Peyer's patch (tissue), 4 donors: Measurements from ENCODE around the gene LIPG. TPM values are rescaled to one million over a fixed set of nuclear protein-coding genes. Genes with fewer than 3 reads are reported as not detected.
"Not testable (repeated sequence)": the region's sequence is repeated elsewhere in the genome, so short reads cannot be mapped to it uniquely, and the experiment has no call there.

ENCODE experiments used
- DNase-seq, 3 donors: peaks; one replicate each; pipeline ENCODE4 v3.0.0-alpha.2; 2017 to 2019
- H3K27ac ChIP-seq, 4 donors: fragments of 200-600 bp; sonication (generic); one replicate each; pipeline ENCODE4 v1.5.1; 2016 to 2019
- H3K27me3 ChIP-seq, 2 donors: fragments of 200-600 bp; sonication (generic); one replicate each; pipeline ENCODE4 v1.5.1; 2019
- H3K36me3 ChIP-seq, 3 donors: fragments of 200-600 bp; sonication (generic); one replicate each; pipeline ENCODE4 v1.5.1; 2016 to 2019
- H3K4me1 ChIP-seq, 4 donors: fragments of 200-600 bp; sonication (generic); one replicate each; pipeline ENCODE4 v1.5.1; 2016 to 2019
- H3K4me3 ChIP-seq, 4 donors: fragments of 200-600 bp; sonication (generic); 1 replicate in 3 of 4; 2 replicates in 1 of 4; pipeline ENCODE4 v1.5.1; 2016 to 2019; ENCODE audit warnings: mild to moderate bottlenecking in 1 of 4
- H3K9me3 ChIP-seq, 4 donors: fragments of 200-600 bp; sonication (generic); one replicate each; pipeline ENCODE4 v1.5.1; 2016 to 2019; ENCODE audit warnings: mild to moderate bottlenecking in 1 of 4
- CTCF ChIP-seq, 6 experiments: fragments of 450-650 bp in 4 of 6; fragments of 200-600 bp in 2 of 6; sonication (generic) in 1 of 6; IDR thresholded peaks; one replicate each; pipeline ENCODE4 v1.5.1; 2017 to 2019; ENCODE audit warnings: antibody characterized with exemption in 6 of 6, mild to moderate bottlenecking in 3 of 6, moderate library complexity in 1 of 6
- POLR2A ChIP-seq, 2 donors: fragments of 450-650 bp; IDR thresholded peaks; one replicate each; pipeline ENCODE4 v1.5.1; 2017; ENCODE audit warnings: antibody characterized with exemption in 2 of 2, mild to moderate bottlenecking in 2 of 2, moderate library complexity in 2 of 2
- total RNA-seq, 4 donors: library from RNA; depleted of rRNA; stranded (reverse); fragments of >200 nt; gene quantifications; one replicate each; pipeline ENCODE4 v1.1.0, GENCODE V29; 2016

The LIPG gene
- total RNA-seq, 4 donors from 2014 or later, result 19.3 to 63.5 (median 35.7) TPM

DNA sequence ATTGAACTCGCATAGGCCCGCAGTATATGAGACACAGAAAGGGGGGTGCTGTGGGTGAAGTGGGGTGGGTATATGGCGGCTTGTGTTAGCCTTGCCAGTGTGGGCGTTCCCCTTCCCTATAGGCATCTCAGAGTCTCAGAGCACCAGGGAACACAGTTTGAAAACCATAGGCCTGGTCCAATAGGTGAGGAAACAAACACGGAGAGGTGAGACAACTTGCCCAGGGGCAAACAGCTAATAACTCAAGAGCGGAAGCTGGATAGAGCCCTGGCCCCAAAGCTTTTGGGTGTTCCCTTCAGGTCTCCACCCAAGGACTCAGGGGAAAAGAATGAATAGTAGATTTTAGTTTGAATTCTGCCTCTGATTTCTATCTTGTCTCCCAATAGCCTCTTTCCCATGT is 7.9 kb downstream of the LIPG start:
- peaks cover 0 to 35% (median 0%) of the 10 kb centered on the region in 3 donors for H3K36me3 ChIP-seq
- H3K4me1 ChIP-seq, result peaks cover 0 to 9% (median 0%) of the 10 kb centered on the region in 4 donors
- no peak for TF ChIP-seq CTCF (IDR thresholded peaks at IDR 0.05)
- no peak for TF ChIP-seq POLR2A (IDR thresholded peaks at IDR 0.05)
- no peaks in the 10 kb centered on the region for H3K9me3 ChIP-seq
- no peaks in the 10 kb centered on the region for H3K27me3 ChIP-seq
- DNase-seq, result no peak
- no peak overlapping the region for H3K27ac ChIP-seq
- no peak overlapping the region for H3K4me3 ChIP-seq

GRCh38 chr18:49570836-49571235 is 9.0 kb downstream of the LIPG start:
- Histone ChIP-seq H3K4me3 (no peak overlapping the region), H3K9me3 (no peaks in the 10 kb centered on the region), H3K36me3 (peaks cover 0 to 32% (median 0%) of the 10 kb centered on the region in 3 donors), H3K27ac (no peak overlapping the region), H3K4me1 (peaks cover 0 to 1% (median 0%) of the 10 kb centered on the region in 4 donors), H3K27me3 (no peaks in the 10 kb centered on the region)
- no peak for DNase-seq
- no peak for TF ChIP-seq POLR2A (IDR thresholded peaks at IDR 0.05)
- no peak for TF ChIP-seq CTCF (IDR thresholded peaks at IDR 0.05)

DNA sequence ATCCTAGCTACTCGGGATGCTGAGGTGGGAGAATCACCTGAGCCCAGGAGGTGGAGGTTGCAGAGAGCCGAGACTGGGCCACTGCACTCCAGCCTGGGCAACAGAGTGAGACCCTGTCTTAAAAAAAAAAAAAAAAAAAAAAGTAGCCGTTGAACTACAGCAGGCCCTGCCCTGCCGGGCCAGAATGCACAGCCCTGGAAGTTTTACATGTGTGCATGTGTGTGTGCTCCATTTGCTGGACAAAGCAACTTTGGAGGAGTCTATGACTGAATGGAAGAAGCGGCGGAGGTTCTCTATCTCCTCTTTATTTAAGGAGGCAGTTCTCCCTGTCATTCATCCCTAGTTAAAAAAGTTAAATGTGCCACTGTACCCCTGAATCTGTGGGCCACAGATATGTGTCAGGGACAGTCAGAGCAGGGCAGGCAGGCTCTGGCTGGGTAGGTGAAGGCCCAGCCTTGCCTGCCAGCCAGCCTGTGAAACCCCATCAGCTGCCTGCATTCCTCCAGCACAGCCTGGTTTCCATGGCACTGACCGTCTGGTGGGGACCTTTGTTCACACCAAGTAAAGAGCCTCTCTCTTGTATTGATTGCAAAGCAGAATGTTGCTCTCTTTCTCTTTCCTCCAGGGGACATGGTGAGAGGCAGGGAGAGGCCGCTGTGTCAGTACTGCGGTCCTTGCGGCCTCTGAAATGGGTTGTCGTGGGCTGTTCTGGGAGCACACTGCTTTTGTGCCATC is 10.9 kb downstream of the LIPG start:
- Histone ChIP-seq H3K27me3 (no peaks in the 10 kb centered on the region), H3K27ac (no peak overlapping the region), H3K4me3 (no peak overlapping the region), H3K9me3 (no peaks in the 10 kb centered on the region), H3K4me1 (no peaks in the 10 kb centered on the region), H3K36me3 (peaks cover 0 to 28% (median 0%) of the 10 kb centered on the region in 3 donors)
- DNase-seq, result no peak
- TF ChIP-seq POLR2A (IDR thresholded peaks at IDR 0.05) (no peak), CTCF (IDR thresholded peaks at IDR 0.05) (no peak)

DNA sequence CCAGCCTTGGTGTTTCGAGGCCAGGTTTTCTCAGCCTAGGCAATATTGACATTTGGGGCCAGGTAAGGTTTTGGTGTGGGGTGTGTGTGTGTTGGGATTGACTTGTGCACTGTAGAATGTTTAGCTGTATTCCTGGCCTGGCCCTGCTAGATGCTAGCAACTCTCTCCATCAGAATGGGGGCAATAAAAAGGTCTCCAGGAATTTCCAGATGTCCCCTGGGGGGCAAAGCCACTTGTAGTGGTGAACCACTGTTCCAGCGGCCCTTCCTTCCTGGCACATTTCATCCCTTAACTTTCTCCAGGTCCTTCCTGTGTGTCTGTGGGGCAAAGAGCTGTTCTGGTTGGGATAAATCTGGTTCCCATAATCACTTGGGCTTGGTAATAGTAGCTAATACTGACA is 12.0 kb downstream of the LIPG start:
- Histone ChIP-seq H3K36me3 (peaks cover 0 to 28% (median 0%) of the 10 kb centered on the region in 3 donors), H3K4me3 (no peak overlapping the region)

GRCh38 chr18:49579041-49579440 is 17.2 kb downstream of the LIPG start:
- not testable (repeated sequence) for H3K27me3 ChIP-seq, H3K4me3 ChIP-seq, DNase-seq, H3K4me1 ChIP-seq, H3K9me3 ChIP-seq, H3K27ac ChIP-seq
- H3K36me3 ChIP-seq, result peaks cover 0 to 14% (median 0%) of the 10 kb centered on the region in 3 donors

More for the DNA sequence above, 12.0 kb downstream of the LIPG start:
- DNase-seq, result no peak
- no peak overlapping the region for H3K27ac ChIP-seq
- H3K9me3 ChIP-seq, result no peaks in the 10 kb centered on the region
- no peaks in the 10 kb centered on the region for H3K4me1 ChIP-seq
- TF ChIP-seq CTCF (IDR thresholded peaks at IDR 0.05) (no peak), POLR2A (IDR thresholded peaks at IDR 0.05) (no peak)
- no peaks in the 10 kb centered on the region for H3K27me3 ChIP-seq

DNA sequence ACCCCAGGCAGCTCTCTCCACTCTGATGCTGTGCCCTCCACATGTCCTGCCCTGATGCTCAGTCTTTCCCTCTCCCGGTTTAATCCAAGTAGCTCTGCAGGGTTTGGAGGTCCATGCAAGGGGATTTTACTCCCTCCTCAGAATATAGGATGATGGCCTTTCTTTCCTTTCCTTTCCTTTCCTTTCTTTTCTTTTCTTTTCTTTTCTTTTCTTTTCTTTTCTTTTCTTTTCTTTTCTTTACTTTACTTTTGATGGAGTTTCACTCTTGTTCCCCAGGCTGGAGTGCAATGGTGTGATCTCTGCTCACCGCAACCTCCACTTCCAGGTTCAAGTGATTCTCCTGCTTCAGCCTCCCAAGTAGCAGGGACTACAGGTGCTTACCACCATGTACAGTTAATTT is 17.7 kb downstream of the LIPG start:
- not testable (repeated sequence) for H3K4me1 ChIP-seq, H3K9me3 ChIP-seq, H3K4me3 ChIP-seq, DNase-seq, H3K27me3 ChIP-seq, H3K27ac ChIP-seq
- peaks cover 0 to 14% (median 0%) of the 10 kb centered on the region in 3 donors for H3K36me3 ChIP-seq
